A204.1 (cell line): ENCODE data around the gene SLC36A4.
"Not testable (repeated sequence)": the region's sequence is repeated elsewhere in the genome, so short reads cannot be mapped to it uniquely, and the experiment has no call there.

Experiments used
- FAIRE-seq: peaks from 2 replicates; lab custom pipeline; 2012; peaks lifted over from hg19 to GRCh38; lab: Jason Lieb, UNC

The SLC36A4 gene

DNA sequence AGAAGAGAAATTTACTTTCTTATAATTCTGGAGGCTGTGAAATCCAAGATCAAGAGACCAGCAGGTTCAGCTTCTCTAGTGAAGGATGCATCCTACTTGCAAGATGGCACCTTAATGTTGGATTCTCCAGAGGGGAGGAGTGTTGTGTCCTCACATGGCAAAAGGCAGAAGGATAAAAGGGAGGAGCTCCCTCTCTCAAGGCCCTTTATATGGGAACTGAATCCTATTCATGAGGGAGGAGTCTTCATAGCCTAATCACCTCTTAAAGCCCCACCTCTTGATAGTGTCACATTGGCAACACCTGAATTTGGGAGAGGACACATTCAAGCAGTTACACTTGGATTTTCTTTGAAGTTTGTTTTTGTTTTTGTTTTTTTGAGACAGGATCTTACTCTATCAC, 79.5 kb downstream of the SLC36A4 start:
- FAIRE-seq: no peak

DNA sequence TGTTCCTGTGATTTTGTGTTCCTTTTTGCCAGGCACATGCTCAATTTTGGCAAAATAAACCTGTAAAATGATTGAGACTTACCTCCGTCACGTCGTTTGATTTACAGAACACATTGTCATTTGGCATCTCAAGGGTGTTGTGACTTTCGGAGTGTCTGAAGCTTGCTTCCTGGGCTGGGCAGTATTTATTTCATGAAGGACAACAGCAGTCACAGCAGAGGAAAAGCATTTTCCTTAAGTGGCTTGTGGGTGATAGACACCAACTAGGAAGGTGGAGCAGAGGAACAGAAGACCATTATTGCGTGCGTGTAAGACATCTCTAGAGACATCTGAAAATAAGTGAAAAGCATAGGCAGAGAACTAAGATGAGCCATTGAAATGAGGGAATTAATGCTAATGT, 80.2 kb downstream of the SLC36A4 start:
- no peak for FAIRE-seq

DNA sequence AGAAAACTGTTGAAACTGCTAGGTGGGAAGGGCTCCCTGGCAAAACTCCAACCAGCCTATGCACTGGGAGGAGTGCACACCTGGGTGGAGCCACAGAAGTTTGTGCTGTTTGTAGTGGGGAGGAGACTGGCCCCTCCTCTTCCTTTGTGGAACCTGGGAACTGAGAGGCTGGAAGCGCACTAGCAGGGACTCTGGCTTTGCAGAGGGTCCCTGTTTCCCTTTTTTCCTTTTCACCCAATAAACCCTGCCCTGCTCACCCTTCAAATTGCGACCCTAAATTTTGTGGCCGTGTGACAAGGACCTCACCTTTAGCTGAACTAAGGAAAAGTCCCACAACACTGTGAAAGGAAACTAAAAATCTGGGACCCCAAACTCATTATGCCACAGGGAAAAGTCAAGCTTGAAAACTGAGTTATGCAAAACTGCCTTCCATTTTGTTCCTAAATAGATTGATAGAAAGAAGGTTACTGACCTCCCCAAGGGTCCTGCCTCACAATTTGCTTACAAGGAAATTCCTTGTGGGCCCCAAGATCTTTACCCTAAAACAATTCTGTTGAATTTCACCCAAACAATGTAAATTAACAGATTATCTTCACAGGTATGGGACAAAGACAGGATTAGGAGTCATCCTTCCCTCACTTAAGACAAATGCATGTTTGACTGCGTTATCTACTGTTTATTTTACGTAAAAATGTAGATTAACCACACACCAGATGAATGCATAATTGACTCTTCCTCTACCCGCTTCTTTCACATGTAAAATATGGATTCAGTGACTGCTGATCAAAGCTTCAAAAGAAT, 81.0 kb downstream of the SLC36A4 start:
- FAIRE-seq: no peak

DNA sequence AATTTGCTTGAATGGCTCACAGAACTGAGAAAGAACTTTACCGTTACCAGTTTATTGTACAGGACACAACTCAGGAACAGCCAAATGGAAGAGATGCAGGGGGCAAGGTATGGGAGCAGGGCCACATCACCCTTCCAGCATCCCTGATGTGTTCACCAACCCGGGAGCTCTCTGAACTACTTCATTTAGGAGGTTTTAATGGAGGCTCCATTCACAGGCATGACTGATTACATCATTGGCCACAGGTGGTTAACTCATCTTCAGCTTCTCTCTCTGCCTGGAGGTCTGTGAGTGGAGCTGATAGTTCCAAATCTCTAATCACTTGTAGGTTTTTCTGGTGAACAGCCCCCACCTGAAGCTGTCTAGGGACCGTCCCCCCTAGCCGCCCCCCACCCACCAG, 83.5 kb downstream of the SLC36A4 start:
- no peak for FAIRE-seq

DNA sequence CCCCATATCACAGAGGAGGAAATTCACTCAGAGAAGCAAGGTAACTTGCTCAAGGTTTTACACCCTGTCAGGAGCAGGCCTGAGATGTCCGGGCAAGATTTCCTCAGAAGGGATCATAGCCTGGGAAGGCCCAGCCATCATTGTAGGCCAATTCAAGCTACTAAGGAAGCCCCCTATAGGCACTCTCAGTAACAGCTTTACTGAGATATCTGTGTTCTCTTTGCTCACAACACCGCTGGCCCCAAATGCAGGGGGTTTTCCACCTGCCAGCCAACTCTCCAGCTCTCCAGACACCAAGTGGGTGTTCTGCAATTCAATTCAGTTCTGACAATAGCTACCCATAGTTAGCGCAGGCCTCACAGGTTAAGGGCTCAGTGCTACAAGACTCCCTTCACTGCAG, 84.0 kb downstream of the SLC36A4 start:
- FAIRE-seq: no peak

DNA sequence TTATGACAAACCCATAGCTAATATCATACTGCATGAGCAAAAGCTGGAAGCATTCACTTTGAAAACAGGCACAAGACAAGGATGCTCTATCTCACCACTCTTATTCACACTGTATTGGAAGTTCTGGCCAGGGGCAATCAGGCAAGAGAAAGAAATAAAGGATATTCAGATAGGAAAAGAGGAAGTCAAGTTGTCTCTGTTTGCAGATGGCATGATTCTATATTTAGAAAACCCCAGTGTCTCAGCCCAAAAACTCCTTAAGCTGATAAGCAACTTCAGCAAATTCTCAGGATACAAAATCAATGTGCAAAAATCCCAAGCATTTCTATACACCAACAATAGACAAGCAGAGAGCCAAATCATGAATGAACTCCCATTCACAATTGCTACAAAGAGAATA, 86.6 kb downstream of the SLC36A4 start:
- FAIRE-seq: not testable (repeated sequence)

DNA sequence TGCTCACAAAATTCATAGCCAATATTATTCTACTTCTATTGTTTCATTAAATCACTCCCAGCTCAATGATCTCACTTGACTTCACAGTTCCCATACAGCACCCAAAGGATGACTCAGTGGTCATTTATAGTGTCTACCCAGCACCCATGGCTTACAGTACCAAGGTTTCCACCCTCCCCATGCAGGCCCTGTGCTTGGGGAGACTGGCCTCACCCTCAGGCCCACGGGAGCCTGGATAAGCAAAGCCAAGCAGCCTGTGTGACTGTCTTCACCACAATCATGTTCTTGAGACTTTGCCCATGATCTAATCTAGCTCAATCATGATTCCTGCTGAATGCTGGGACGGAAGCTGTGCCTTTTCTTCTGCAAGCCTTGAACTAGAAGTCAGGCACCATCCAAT, 97.6 kb downstream of the SLC36A4 start:
- no peak for FAIRE-seq

DNA sequence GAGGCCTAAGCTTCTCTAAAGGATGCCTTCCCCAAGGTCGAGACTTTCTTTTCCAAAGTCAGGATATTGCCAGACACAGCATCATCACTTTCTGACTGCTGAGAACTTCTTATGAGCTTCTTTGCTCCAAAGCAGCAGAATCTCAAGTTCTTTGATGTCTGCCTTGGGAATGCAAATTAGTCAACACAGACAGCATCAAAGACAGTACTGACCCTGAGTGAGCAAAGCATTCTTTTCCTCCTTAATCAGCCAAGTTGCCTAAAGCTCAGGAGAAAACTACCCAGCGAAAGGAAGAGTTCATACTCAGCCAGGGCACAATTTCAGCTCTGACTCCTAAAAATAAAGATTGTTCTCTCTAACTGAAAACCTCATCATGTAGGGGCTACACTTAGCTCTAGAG, 98.0 kb downstream of the SLC36A4 start:
- no peak for FAIRE-seq
